Measurements from ENCODE around the gene NKAIN2.

The NKAIN2 gene

GRCh38 chr6:124056407-124057334 lies 253.0 kb downstream of the NKAIN2 start:
- TF ChIP-seq CTCF (IDR thresholded peaks at IDR 0.05): no peak
- no peak overlapping the region for H3K4me3 Mint-ChIP-seq
- H3K27me3 Mint-ChIP-seq (ENCODE audit: low read depth, poor library complexity): no peaks in the 10 kb centered on the region
- peaks cover 40% of the 10 kb centered on the region for H3K4me1 Mint-ChIP-seq
- H3K27ac Mint-ChIP-seq: peak overlapping the region; percentile 70
- DNase-seq: no peak
- H3K36me3 Mint-ChIP-seq (ENCODE audit: low read depth): no peaks in the 10 kb centered on the region
- no peaks in the 10 kb centered on the region for H3K9me3 Mint-ChIP-seq

- Mint-ChIP-seq H3K9me3 (no peaks in the 10 kb centered on the region), H3K4me1 (peaks cover 40% of the 10 kb centered on the region), H3K27me3 (ENCODE audit: low read depth, poor library complexity) (no peaks in the 10 kb centered on the region), H3K36me3 (ENCODE audit: low read depth) (no peaks in the 10 kb centered on the region), H3K27ac (peak overlapping the region; percentile 70), H3K4me3 (no peak overlapping the region)
- no peak for DNase-seq
- TF ChIP-seq CTCF (IDR thresholded peaks at IDR 0.05): no peak
Measured at GRCh38 chr6:124057461-124057860, 253.8 kb downstream of the NKAIN2 start.

- no peaks in the 10 kb centered on the region for H3K4me1 Mint-ChIP-seq
- no peaks in the 10 kb centered on the region for H3K27me3 Mint-ChIP-seq (ENCODE audit: low read depth, poor library complexity)
- DNase-seq: no peak
- TF ChIP-seq CTCF (IDR thresholded peaks at IDR 0.05): no peak
- H3K4me3 Mint-ChIP-seq: no peak overlapping the region
- no peaks in the 10 kb centered on the region for H3K36me3 Mint-ChIP-seq (ENCODE audit: low read depth)
- H3K9me3 Mint-ChIP-seq: no peaks in the 10 kb centered on the region
- no peak overlapping the region for H3K27ac Mint-ChIP-seq
Measured at GRCh38 chr6:124064317-124065113, 260.9 kb downstream of the NKAIN2 start.

- Mint-ChIP-seq H3K9me3 (peaks cover 9% of the 10 kb centered on the region), H3K4me1 (no peaks in the 10 kb centered on the region), H3K27ac (no peak overlapping the region), H3K4me3 (no peak overlapping the region), H3K27me3 (ENCODE audit: low read depth, poor library complexity) (no peaks in the 10 kb centered on the region), H3K36me3 (ENCODE audit: low read depth) (peaks cover under 1% of the 10 kb centered on the region)
- DNase-seq: no peak
- no peak for TF ChIP-seq CTCF (IDR thresholded peaks at IDR 0.05)
Measured at GRCh38 chr6:124066269-124066668, 262.6 kb downstream of the NKAIN2 start.

GRCh38 chr6:124066946-124067552 lies 263.4 kb downstream of the NKAIN2 start:
- Mint-ChIP-seq H3K36me3 (ENCODE audit: low read depth) (peaks cover 5% of the 10 kb centered on the region), H3K4me3 (no peak overlapping the region), H3K4me1 (no peaks in the 10 kb centered on the region), H3K27ac (no peak overlapping the region), H3K27me3 (ENCODE audit: low read depth, poor library complexity) (no peaks in the 10 kb centered on the region), H3K9me3 (peaks cover 14% of the 10 kb centered on the region)
- DNase-seq: no peak
- TF ChIP-seq CTCF (IDR thresholded peaks at IDR 0.05): no peak
